GM06990 (cell line): ENCODE data around the gene GSE1.

Source experiments
- DNase-seq: peaks from one replicate; pipeline ENCODE4 v3.0.0-alpha.2; 2011; ENCODE audit not compliant: insufficient read length; ENCODE audit errors: extremely low read depth
- H3K27me3 ChIP-seq: replicated peaks from 2 replicates; pipeline ENCODE4 v1.6.0; 2011; ENCODE audit warnings: low read length; ENCODE audit not compliant: control insufficient read depth, insufficient read depth
- H3K36me3 ChIP-seq: 2 replicates; pipeline ENCODE4 v1.5.1; 2011; ENCODE audit warnings: low read length; ENCODE audit not compliant: control insufficient read depth, insufficient read depth
- H3K4me3 ChIP-seq: replicated peaks from 2 replicates; pipeline ENCODE4 v1.5.1; 2011; ENCODE audit warnings: low read depth, mild to moderate bottlenecking, control low read depth, low read length
- TF ChIP-seq, protein P1 (sequence below): IDR thresholded peaks from 2 replicates; pipeline ENCODE4 v1.5.1; 2011; ENCODE audit warnings: low read length, control low read depth, mild to moderate bottlenecking, inconsistent platforms; ENCODE audit not compliant: insufficient read depth, poor library complexity, severe bottlenecking

GSE1 gene

DNA sequence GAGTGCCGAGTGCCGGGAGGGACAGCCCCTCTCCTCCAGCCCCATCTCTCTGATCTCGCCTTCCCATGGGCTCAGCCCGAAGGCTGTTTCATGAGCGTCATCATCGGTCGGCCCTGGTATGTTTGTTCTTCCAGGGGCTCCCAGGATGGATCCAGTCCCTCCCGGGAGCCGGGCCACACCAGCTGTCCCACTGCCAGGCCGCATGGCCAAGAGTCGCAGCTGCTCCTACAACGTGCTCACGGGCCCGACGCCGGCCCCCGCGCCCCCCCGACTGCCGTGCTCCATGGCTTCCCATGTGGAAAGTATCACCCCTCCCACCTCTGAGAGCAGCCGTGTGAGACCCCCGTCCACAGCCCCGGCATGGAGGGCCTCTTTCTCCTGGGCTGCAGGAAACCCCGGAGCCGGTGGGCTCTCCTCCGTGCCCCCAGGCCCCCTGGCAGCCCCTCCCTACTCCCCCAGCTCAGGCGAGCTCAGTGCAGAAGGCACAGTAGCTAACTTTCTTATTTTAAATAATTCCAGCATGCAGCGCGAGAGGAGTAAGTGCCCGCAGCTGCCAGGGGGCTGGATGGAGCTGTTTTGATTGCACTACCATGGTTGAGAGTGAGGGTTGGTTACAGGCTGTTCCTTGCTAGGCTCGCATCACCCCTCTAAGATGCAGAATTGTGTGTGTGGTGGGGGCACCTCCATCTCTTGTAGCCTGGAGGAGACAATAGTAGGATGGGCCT is 26.6 kb upstream of the GSE1 start:
- no peak for DNase-seq
- Histone ChIP-seq H3K27me3 (no peaks in the 10 kb centered on the region), H3K4me3 (no peak overlapping the region), H3K36me3 (no peaks in the 10 kb centered on the region)
- TF ChIP-seq, protein P1, sequence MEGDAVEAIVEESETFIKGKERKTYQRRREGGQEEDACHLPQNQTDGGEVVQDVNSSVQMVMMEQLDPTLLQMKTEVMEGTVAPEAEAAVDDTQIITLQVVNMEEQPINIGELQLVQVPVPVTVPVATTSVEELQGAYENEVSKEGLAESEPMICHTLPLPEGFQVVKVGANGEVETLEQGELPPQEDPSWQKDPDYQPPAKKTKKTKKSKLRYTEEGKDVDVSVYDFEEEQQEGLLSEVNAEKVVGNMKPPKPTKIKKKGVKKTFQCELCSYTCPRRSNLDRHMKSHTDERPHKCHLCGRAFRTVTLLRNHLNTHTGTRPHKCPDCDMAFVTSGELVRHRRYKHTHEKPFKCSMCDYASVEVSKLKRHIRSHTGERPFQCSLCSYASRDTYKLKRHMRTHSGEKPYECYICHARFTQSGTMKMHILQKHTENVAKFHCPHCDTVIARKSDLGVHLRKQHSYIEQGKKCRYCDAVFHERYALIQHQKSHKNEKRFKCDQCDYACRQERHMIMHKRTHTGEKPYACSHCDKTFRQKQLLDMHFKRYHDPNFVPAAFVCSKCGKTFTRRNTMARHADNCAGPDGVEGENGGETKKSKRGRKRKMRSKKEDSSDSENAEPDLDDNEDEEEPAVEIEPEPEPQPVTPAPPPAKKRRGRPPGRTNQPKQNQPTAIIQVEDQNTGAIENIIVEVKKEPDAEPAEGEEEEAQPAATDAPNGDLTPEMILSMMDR = no peak

GRCh38 chr16:85587762-85588556 is 25.2 kb upstream of the GSE1 start:
- no peak for DNase-seq
- no peaks in the 10 kb centered on the region for H3K36me3 ChIP-seq
- H3K4me3 ChIP-seq = no peak overlapping the region
- H3K27me3 ChIP-seq = no peaks in the 10 kb centered on the region
- TF ChIP-seq, protein P1 = no peak

DNA sequence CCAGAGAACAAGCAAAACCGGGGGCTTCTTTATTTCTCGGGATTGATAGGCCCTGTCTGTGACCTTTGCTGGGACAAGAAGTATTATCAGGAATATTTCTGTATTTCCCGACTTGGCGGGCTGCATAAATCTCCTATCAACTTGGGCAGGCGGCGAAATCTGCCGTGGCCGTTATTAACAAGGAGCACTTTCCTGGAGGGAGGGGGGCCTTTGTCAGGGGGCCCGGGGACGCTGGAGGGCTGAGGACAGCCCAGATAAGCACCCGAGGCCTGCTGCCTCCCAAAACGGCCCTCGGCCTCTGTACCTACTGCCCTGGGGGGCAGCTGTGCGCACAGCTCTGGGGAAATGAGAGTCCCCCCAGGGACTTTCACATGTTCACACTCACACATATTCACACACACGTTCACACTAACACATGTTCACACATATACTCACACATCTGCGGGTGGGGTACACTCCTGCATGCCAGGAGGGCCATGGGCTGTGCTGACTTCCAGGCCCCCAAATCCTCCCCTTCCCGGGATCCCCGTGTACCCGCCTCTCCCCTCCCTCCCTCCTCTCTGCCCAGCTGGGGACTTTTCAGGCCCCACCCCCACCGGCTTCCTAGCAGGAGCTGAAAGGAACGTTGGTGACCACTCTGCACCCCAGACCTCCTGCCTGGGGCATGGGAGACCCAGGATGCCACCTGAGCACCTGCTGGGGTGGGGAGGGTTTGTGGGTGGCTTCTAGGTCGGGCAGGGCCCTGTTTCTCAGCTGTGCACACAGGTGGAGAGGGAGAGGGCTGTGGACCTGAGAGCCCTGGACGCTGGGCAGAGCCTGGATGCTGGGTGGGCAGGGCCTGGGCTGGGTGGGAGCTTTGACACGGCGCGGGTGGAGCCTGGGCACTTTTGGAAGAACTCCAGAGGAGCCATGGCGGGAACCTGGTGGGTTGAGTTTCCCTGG is 24.3 kb upstream of the GSE1 start:
- Histone ChIP-seq H3K27me3 (no peaks in the 10 kb centered on the region), H3K4me3 (no peak overlapping the region), H3K36me3 (no peaks in the 10 kb centered on the region)
- no peak for DNase-seq
- TF ChIP-seq, protein P1 = no peak

GRCh38 chr16:85589688-85590505 is 23.2 kb upstream of the GSE1 start:
- H3K27me3 ChIP-seq = no peaks in the 10 kb centered on the region
- TF ChIP-seq, protein P1 = no peak
- H3K36me3 ChIP-seq = no peaks in the 10 kb centered on the region; the same call in 1 of the 2 replicates
- no peak overlapping the region for H3K4me3 ChIP-seq
- DNase-seq = no peak

GRCh38 chr16:85590506-85590832 is 22.7 kb upstream of the GSE1 start:
- Histone ChIP-seq H3K4me3 (no peak overlapping the region), H3K27me3 (no peaks in the 10 kb centered on the region), H3K36me3 (no peaks in the 10 kb centered on the region; the same call in 1 of the 2 replicates)
- TF ChIP-seq, protein P1 = no peak
- no peak for DNase-seq
